Measurements from ENCODE around the gene MAN1A1. TPM values are rescaled to one million over a fixed set of nuclear protein-coding genes. Genes with fewer than 3 reads are reported as not detected.

The MAN1A1 gene
- total RNA-seq, 1 experiment from 2014 or later = 19.0 TPM

GRCh38 chr6:119355890-119356289 lies 6.3 kb upstream of the MAN1A1 start:
- H3F3A ChIP-seq (ENCODE audit: low read length, unreplicated experiment) = no peaks in the 10 kb centered on the region
- ATAC-seq = no peak
- H3K4me2 ChIP-seq (ENCODE audit: low read length) = no peak overlapping the region
- H3K9me2 ChIP-seq (replicated peaks; ENCODE audit: low read length) = no peaks in the 10 kb centered on the region
- H3K27ac ChIP-seq (ENCODE audit: low read length) = no peak overlapping the region
- intact Hi-C loops (cut with micrococcal nuclease) = loop anchor here (10.0 kb wide), 1 partner anchor 1019 kb away; no protein-coding TSS in a partner anchor
- H3K4me1 ChIP-seq (ENCODE audit: insufficient read depth, low read length) = peaks cover 11% of the 10 kb centered on the region; the same call in 1 of the 2 replicates
- BruUV-seq (replicated peaks) = no TSS peak
- H3K79me2 ChIP-seq (ENCODE audit: low read length) = no peaks in the 10 kb centered on the region
- no peak for DNase-seq
- no peak overlapping the region for H2AFZ ChIP-seq (ENCODE audit: low read length)
- TF ChIP-seq EZH2phosphoT487 (IDR thresholded peaks at IDR 0.05; ENCODE audit: borderline replicate concordance, low read length) = no peak
- no peak for TF ChIP-seq EZH2 (IDR thresholded peaks at IDR 0.05; ENCODE audit: low read length, unreplicated experiment)
- TF ChIP-seq CTCF (conservative IDR thresholded peaks at IDR 0.05; ENCODE audit: low read depth, low read length) = no peak
- no peaks in the 10 kb centered on the region for H3K9me3 ChIP-seq (ENCODE audit: low read length)
- CTCF ChIA-PET = no interaction called here
- H4K20me1 ChIP-seq (ENCODE audit: low read length) = no peaks in the 10 kb centered on the region
- H3K4me3 ChIP-seq (ENCODE audit: low read length) = no peak overlapping the region
- H3K36me3 ChIP-seq (ENCODE audit: low read depth, low read length) = no peaks in the 10 kb centered on the region
- POLR2A ChIA-PET (ENCODE audit: unreplicated experiment) = interaction anchor here (0.7 kb wide), 1 partner anchor 556 kb away, joined by 3 read pairs; no protein-coding TSS in a partner anchor
- H3K27me3 ChIP-seq (ENCODE audit: low read length) = no peaks in the 10 kb centered on the region
- H3K9ac ChIP-seq (ENCODE audit: low read length) = no peak overlapping the region

DNA sequence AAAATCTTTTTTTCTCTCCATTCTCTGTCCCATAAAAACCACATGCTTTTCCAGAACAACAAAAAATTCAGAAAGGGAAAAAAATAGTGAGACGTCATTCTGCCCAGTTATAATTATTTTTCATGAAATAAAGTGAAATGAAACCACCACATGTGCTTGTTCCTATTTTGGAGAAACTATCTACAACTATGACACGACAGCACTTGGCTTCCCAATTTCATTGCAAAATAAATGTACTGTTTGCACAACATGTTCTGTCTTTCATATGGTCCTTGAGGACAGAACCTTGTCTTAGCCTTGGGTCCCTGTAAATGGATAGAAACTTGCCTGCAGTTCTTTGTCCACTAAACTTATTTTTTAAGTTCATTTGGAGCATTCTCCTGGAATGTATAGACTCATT lies 5.6 kb upstream of the MAN1A1 start:
- Histone ChIP-seq H3K4me1 (ENCODE audit: insufficient read depth, low read length) (peaks cover 11% of the 10 kb centered on the region; the same call in 1 of the 2 replicates), H3K27me3 (ENCODE audit: low read length) (no peaks in the 10 kb centered on the region), H4K20me1 (ENCODE audit: low read length) (no peaks in the 10 kb centered on the region), H3K36me3 (ENCODE audit: low read depth, low read length) (no peaks in the 10 kb centered on the region), H3K27ac (ENCODE audit: low read length) (no peak overlapping the region), H3K9me3 (ENCODE audit: low read length) (no peaks in the 10 kb centered on the region), H3K9me2 (replicated peaks; ENCODE audit: low read length) (no peaks in the 10 kb centered on the region), H3F3A (ENCODE audit: low read length, unreplicated experiment) (no peaks in the 10 kb centered on the region), H3K4me2 (ENCODE audit: low read length) (no peak overlapping the region), H3K4me3 (ENCODE audit: low read length) (no peak overlapping the region), H3K9ac (ENCODE audit: low read length) (no peak overlapping the region), H3K79me2 (ENCODE audit: low read length) (no peaks in the 10 kb centered on the region), H2AFZ (ENCODE audit: low read length) (no peak overlapping the region)
- ChIA-PET CTCF (no interaction called here), POLR2A (ENCODE audit: unreplicated experiment) (no interaction called here)
- ATAC-seq = no peak
- no TSS peak for BruUV-seq (replicated peaks)
- intact Hi-C loops (cut with micrococcal nuclease) = loop anchor here (10.0 kb wide), 1 partner anchor 1020 kb away; no protein-coding TSS in a partner anchor
- TF ChIP-seq EZH2phosphoT487 (IDR thresholded peaks at IDR 0.05; ENCODE audit: borderline replicate concordance, low read length) (no peak), EZH2 (IDR thresholded peaks at IDR 0.05; ENCODE audit: low read length, unreplicated experiment) (no peak), CTCF (conservative IDR thresholded peaks at IDR 0.05; ENCODE audit: low read depth, low read length) (no peak)
- no peak for DNase-seq

DNA sequence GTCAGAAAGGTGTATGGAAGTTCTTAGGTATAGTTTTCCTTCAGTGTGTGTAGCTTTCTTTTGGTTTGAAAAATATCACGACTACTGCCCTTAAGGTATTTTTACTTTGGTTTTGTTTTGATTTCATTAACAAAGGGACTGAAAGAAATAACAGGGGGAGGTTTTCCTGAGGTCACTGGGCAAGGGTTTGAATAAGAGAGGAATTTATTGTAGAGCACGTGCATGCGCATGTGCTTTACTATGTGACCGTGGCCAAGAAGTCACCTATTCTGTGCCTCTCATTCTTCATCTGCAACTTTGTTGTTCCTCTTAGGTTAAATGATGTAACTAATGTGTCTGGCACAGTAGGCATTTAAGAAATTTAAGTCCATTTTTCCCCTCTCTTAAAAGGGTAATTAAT lies 4.1 kb upstream of the MAN1A1 start:
- Histone ChIP-seq H3K27me3 (ENCODE audit: low read length) (no peaks in the 10 kb centered on the region), H3K79me2 (ENCODE audit: low read length) (0 out of 2 replicates have a peak, but pooled peaks cover 7% of the 10 kb centered on the region), H3K4me1 (ENCODE audit: insufficient read depth, low read length) (peaks cover 11% of the 10 kb centered on the region; the same call in 1 of the 2 replicates), H3K36me3 (ENCODE audit: low read depth, low read length) (no peaks in the 10 kb centered on the region), H2AFZ (ENCODE audit: low read length) (no peak overlapping the region), H3K9me3 (ENCODE audit: low read length) (no peaks in the 10 kb centered on the region), H3F3A (ENCODE audit: low read length, unreplicated experiment) (no peaks in the 10 kb centered on the region), H3K4me3 (ENCODE audit: low read length) (no peak overlapping the region), H4K20me1 (ENCODE audit: low read length) (no peaks in the 10 kb centered on the region), H3K9me2 (replicated peaks; ENCODE audit: low read length) (no peaks in the 10 kb centered on the region), H3K9ac (ENCODE audit: low read length) (no peak overlapping the region), H3K4me2 (ENCODE audit: low read length) (no peak overlapping the region), H3K27ac (ENCODE audit: low read length) (no peak overlapping the region)
- POLR2A ChIA-PET (ENCODE audit: unreplicated experiment) = no interaction called here
- TF ChIP-seq CTCF (conservative IDR thresholded peaks at IDR 0.05; ENCODE audit: low read depth, low read length) (no peak), EZH2 (IDR thresholded peaks at IDR 0.05; ENCODE audit: low read length, unreplicated experiment) (no peak), EZH2phosphoT487 (IDR thresholded peaks at IDR 0.05; ENCODE audit: borderline replicate concordance, low read length) (no peak)
- intact Hi-C loops (cut with micrococcal nuclease) = loop anchor here (5.0 to 10.0 kb wide), 3 partner anchors 374 to 1021 kb away; no protein-coding TSS in a partner anchor
- no TSS peak for BruUV-seq (replicated peaks)
- CTCF ChIA-PET = no interaction called here
- no peak for DNase-seq
- no peak for ATAC-seq

Measured in PC-3 (cell line).